GM21737 (cell line): ENCODE results near the gene CCND2.
"Not testable (repeated sequence)": the region's sequence is repeated elsewhere in the genome, so short reads cannot be mapped to it uniquely, and the experiment has no call there.

Experiments
- ATAC-seq: cut with Tn5 transposase; IDR thresholded peaks from one replicate; pipeline ENCODE4 v1.9.1; 2021; ENCODE audit warnings: mild to moderate bottlenecking, moderate library complexity; ENCODE audit not compliant: unreplicated experiment

The CCND2 gene

DNA sequence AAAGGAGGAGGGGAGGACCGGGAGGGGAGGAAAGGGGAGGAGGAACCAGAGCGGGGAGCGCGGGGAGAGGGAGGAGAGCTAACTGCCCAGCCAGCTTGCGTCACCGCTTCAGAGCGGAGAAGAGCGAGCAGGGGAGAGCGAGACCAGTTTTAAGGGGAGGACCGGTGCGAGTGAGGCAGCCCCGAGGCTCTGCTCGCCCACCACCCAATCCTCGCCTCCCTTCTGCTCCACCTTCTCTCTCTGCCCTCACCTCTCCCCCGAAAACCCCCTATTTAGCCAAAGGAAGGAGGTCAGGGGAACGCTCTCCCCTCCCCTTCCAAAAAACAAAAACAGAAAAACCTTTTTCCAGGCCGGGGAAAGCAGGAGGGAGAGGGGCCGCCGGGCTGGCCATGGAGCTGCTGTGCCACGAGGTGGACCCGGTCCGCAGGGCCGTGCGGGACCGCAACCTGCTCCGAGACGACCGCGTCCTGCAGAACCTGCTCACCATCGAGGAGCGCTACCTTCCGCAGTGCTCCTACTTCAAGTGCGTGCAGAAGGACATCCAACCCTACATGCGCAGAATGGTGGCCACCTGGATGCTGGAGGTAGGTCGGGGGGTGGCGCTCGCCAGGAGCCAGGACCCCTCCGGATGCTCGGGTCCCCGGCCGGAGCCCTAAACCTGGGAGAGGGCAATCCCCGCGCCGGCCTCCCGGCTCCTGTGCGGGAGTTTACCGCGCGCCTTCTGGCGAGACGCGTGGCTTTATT is at the start of gene CCND2:
Gene CCND2, plus strand, starts transcription at position 111 of the 744 bp plus-strand sequence. Its CDS starts 279 bp downstream, at position 390.
- peak; percentile 35 for ATAC-seq

DNA sequence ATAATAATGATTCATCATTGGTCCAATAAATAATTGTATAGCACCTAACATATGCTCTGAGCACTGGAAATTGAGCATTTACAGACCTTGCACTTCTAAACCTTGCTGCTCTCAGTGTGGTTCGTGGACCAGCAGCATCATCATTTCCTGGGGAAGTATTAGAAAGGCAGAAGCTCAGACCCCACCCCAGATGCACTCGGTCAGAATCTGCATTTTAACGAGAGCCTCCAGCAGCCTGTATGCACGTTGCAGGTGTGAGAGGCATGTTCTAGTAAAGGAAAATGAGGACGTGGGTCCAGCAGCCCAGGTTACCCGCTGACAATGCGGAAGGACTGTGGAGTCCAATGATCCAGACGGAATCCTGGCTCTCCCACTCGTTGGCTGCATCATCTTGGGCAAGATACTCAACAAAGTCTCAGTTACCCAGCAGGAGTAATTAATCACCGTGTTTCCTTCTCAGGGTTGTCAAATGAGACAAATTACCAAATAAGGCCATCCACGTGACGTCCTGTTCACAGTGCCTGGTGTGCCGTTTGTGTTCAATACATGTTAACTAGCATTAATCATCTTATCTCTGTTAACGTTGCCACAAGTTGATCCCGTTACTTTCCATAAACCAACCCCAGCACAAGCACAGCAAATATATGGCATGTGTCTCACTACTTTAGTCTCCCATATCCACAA is 49.2 kb upstream of the CCND2 start:
- ATAC-seq = no peak

DNA sequence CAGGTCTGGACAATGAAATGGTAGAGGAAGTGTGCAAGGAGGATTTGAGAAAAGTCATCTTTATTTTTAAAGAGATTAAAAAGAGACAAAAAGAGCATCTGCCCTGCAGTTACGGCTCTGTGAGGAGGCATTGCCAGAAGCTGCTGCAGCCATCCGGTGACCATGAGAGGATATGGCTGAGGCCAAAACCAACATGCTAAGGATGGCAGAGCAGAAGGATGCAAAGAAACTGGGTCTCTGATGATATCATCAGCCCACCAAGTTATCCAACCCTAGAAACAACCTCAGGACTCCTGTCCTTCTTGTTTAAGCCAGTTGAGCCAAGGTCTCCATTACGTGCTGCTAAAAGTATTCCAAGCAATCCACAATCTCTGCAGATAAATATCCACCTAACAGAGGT is 48.0 kb upstream of the CCND2 start:
- ATAC-seq = no peak

DNA sequence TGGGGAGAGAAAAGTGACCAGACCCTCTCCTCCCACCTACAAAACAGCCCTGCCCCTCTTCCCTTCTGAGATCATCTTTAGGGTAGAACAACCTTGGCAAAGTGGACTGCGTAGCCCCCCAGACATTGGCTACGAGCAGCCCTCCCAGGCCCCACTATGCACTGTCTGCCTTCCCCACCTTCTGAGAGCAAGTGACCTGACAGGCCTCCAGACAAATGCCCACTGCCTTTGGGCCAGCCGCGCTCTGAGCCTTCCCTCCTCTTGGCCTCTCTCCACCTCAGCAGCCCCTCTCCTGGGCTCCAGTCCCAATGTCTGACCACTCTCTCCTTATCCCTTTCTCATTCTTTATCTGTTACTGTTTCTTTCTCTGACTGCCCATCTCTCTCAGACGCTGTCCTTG is 46.5 kb upstream of the CCND2 start:
- no peak for ATAC-seq

DNA sequence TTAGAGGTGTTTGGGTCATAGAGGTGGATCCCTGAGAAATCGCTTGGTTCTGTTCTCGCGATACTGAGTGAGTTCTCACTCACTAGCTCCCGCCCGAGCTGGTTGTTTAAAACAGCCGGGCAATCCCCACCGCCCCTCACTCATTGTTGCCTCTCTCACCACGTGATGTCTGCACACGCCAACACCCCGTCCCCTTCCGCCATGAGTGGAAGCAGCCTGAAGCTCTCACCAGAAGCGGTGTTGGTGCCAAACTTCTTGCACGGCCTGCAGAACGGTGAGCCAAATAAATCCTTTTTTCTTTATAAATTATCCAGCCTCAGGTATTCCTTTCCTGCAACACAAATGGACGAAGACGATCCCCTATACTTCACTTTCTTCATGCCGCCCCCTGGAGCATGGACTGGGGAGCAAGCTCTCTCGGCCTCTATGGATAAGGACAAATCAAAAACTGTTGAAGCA is 45.4 kb upstream of the CCND2 start:
- ATAC-seq = no peak

DNA sequence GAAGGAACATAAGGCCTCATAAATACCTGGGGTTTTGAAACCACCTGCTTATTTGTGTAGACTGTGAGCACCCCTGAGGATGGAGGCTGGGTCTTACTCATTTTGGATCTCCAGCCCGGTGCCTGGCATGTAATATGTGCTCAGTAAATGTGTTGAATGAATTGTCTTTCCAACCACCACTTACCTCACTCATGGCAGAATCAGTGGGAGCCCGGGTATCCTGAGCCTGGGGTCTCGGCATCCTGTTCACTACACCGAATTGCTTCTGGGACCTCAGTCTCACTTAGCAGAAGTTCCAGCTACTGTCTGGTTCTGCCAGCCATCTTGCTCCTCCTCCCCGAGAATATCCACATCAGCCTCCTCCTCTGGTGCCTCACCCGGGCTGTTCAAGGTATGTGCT is 43.0 kb upstream of the CCND2 start:
- no peak for ATAC-seq

DNA sequence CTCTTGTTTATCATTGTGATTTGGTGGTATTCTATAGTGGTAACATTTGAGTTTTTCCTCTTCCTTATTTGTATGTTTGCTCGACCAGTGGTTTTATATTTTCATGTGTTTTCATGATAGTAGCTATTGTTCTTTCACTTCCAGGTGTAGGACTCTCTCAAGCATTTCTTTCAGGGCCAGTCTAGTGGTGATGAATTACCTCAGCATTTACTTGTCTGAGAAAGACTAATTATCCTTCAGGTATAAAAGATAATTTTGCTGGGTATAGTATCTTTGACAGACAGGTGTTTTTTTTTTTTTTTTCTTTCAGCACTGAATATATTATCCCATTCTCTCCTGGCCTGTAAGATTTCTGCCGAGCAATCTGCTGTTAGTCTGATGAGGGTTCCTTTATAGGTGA is 35.0 kb upstream of the CCND2 start:
- ATAC-seq = no peak

DNA sequence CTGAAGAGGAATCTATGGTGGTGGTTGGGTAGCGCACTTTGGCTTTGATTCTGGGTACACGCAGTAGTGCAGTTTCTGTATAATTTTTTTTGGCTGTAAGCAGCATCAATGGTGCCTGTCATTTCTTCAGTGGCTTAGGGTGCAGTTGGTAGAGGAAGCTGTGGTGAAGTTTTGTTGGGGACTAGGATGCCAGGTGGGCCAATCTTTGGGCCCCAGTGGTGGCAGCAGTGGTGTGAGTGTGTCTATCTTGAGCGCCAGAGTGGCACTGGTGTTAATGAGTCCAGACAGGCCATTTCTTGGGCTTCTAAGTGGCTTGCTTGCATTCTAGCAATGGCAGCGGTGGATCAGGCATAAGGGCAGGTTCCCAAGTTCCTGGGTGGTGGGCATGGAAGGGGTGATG is 33.8 kb upstream of the CCND2 start:
- no peak for ATAC-seq

DNA sequence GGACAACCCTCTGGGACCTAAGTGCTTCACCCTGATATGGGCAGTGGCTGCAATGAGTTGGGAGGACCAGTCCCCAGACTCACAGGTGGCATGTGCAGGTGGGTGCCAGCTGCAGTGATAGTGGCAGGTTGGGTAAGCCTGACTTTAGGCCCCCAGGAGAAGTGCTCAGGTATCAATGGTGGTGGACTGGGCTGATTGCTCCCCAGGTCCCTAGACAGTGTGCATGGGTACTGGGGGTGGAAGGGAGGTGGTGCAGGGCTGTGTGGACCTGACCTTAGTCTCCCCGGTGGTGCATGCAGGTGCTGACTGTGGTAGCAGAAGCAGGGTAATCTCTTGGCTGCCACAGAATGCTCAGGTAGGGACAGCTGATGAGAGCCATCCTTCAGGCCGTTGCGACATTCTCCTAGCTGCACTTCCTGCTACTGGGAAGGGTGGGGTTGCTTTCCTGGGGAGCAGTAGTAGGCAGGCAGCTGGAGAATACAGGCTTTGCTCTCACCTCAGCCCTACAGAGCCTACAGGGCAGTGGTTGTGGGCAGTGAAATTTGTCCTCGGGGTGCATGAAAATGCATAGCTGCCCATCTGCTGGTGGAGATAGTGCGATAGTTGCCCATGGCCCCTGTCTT is 33.3 kb upstream of the CCND2 start:
- ATAC-seq = no peak

DNA sequence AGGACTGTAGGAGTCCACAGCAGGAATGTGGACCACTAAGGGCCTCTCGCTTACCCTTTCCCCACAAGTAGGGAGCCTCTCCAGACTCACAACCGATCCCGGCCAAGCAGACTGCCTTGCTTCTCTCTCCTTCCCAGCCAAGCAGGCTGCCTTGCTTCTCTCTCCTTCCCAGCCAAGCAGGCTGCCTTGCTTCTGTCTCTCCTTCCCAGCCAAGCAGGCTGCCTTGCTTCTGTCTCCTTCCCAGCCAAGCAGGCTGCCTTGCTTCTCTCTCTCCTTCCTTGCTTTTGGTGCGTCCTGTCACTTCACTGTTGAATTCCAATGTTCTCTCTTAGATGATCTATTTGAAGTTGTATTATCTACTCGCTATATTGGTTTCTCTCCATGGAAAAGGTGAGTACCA is 32.6 kb upstream of the CCND2 start:
- no peak for ATAC-seq

DNA sequence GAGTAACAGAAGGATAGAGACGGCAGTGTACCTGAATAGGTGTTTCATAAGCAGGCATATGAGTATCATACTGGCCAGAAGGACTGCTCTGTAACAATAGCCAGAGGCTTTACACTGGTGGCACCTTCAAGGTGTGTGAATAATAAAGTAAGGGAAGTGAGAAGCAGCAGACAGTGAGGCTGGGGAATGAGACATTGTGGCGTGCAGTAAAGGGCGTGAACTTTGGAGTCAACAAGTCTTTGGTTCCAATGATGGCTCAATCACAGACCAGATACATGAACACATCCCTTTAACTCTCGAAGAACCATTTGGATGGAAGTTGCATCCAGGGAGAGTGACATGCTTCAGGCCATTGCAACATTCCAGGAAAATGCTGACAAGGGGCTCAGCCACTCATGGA is 32.0 kb upstream of the CCND2 start:
- no peak for ATAC-seq

DNA sequence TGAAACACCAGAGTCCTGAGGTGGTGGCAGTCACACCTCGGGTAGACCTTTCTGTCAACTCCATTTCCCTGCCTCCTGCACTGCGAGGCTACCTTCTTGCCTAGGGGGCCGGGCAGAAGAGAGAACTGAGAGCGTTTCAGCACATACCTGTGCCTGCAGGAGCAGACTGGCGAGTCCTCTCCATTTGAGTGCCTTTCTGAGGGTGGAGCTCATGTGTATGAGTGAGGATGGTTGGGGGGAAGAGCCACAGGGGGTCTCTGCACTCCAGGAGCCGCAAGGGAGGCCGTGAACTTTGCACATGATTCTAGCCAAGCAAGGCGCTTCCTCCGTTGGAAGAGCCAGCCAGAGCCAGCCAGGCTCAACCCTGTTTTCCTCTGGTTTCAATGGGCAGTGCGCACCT is 31.0 kb upstream of the CCND2 start:
- ATAC-seq = no peak

DNA sequence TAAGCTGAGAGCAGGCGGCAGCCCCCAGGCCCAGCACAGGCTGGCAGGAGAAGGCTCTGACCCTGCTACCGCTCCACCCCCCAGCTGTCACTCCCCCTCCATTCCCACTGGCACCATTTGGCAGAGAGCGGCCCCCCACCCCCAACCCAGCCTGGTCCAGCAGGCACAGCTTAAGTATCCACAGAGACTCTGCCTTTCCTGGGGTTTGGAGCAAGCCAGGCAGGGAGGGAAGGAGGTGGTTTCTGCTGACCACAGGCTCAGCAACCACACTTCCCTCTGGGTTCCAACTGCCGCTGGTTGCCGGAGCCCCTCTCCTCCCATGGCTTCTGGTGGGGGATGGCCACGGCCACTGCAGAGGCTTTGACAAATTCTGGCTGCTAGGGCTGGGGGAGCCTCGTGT is 30.5 kb upstream of the CCND2 start:
- ATAC-seq = no peak

DNA sequence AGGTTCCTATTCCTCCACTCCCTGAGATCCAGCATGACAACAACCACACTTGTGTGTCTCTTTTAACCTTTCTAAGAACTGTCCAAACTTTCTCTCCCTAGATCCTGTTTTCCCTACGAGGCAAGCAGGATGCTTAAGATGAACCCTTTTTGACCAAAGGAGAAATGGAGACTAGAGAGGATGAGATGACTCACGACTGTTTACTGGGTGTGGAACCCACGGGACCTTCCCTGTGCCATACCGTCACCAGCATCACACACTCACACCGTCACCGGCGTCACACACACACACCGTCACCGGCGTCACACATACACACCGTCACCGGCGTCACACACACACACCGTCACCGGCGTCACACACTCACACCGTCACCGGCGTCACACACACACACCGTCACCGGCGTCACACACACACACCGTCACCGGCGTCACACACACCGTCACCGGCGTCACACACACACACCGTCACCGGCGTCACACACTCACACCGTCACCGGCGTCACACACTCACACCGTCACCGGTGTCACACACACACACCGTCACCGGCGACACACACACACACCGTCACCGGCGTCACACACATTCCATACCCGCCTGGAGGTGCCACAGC is 30.0 kb upstream of the CCND2 start:
- ATAC-seq = not testable (repeated sequence)

DNA sequence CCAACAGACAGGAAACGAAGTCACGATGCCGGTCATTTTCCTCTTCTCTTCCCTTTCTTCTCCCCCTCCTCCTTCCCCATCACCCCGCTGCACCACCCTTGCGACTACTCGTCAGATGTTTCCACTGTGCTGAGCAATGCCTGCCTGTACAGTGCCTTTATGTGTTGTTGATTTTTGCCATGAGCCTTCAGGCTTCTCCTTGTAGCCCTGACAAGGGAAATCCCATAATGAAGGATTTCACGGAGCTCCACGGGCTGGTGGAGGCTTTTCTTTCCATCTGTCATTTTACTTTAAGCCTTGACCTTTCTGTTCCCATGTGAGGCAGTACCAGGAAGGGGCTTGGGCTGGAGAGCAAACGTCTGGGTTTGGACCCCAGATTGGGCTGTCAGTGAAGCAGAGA is 28.7 kb upstream of the CCND2 start:
- no peak for ATAC-seq

DNA sequence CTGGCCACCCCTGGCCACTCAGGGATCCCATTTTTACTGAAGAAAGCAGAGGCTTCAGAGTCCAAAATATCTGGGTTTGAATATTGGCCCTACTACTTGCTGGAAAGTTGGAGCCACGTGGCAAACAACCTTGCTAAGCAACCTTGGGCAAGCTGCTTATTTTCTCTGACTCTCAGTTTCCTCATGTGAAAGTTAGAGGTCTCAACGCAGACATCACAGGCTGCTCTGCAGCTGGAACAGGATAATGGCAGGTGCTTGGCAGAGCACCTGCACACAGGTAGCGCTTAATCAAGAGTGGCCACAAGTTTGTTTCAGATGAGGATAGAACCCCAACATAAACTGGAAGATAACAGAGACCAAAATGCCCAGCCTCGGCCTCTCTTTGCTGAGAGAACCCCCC is 28.1 kb upstream of the CCND2 start:
- no peak for ATAC-seq

DNA sequence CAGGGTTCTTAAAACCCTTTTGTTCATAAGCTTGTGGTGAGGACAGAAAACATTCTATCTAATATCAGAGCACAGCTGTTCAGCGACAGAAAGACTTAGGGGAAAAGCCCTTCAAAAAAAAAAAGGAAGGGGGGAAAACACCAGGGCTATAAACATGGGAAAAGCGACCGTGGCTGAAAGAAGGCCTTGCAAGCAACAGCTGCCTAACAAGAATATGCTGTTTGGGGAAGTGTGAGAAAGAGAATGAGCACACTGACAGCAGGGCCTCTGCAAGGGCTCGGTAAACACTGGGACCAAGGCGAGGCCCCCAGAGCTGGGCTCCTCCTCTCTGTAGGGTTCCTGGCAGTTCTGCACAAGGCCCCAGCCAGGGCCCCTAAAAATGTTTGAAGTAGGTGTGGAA is 27.4 kb upstream of the CCND2 start:
- no peak for ATAC-seq

DNA sequence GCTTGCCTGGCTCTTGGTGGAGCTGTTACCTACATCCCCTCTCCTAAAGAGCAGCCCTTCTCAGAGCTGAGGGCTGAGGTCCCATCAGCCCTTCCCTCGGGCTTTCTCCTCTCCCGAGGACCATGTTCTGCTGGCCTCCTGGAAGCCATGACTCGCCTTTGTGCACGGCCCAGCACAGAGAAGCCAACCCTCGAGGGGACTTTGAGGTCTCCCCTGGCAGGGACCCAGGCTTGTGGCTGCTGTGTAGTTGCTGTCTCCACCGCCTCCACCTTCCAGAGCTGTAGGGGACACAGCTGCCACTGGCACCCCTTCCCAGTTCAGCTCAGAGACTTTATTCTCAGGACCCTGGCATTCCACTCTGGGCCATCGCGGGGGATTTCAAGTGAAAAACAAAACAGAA is 22.9 kb upstream of the CCND2 start:
- no peak for ATAC-seq

DNA sequence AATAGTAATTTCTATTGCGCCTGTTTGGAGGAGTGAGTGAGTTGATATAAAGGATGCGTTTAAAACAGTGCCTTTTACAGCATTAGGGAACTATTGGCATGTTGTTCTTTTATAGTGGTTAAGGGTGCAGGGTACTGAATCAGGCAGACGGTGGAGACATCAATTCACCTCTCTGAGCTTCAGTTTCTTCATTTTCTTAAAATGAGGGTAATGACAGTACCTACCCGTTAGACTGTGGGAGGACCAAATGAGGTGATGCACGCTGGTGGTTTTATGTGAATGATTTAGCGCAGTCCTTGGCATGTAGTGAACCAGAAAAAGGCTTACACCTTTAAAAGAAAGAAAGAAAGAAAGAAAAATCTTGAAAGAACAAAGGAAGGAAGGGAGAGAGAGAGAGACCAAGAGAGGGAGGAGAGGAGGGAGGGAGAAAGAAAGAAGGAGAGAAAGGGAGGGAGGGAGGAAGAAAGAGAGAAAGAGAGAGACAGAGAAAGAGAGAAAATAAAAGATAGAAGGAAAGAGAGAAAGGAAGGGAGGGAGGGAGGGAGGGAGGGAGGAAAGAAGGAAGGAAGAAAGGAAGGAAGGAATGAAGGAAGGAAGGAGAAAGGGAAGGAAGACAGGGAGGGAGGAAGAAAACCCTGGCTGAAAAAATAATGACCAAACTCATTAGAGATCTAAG is 22.2 kb upstream of the CCND2 start:
- no peak for ATAC-seq

DNA sequence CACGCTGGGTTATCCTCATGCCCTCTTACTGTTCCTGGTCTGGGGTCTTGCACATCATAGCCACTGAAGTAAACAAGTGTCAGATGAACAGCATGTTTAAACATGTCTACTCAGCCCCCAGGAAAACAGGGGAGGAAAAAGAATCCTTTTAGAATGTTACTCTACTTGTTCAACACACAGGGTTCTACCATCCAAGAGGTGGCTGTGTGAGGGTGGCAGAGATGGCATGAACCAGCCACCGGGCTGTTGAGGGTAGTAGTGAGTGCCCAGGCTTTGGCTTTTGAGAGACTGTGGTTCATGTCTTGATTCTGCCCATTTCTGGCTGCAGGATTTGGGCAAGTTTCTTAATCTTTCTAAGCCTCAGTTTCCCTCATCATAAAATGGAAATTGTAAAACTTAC is 21.6 kb upstream of the CCND2 start:
- no peak for ATAC-seq

DNA sequence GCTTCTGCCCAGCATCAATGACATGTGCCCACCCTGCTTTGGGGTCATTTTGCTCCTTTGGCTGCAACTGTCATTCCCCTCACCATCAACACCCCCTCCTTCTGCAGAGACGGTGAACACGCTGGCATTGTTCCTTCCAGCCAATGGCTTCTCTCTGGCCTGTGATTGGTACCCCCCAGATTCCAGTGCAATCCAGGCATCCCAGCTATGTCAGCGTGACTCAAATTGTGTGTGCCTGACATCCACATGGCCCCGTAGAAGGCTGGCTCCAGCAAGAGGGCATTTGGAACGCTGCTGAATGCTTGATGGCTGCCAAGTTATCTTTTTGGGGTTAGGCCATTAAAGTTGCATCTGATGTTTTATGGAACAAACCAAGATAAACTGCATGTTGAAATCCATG is 21.0 kb upstream of the CCND2 start:
- ATAC-seq = no peak
